Body of pancreas (tissue), 4 donors: ENCODE measurements around the gene ACER2.

Source experiments
- CTCF ChIP-seq, 7 experiments: fragments of 450-650 bp in 4 of 7; fragments of 200-600 bp in 3 of 7; sonication (generic) in 3 of 7; IDR thresholded peaks; one replicate each; pipeline ENCODE4 v1.5.1; 2016 to 2019; ENCODE audit warnings: antibody characterized with exemption in 7 of 7
- POLR2A ChIP-seq, 3 donors: fragments of 450-650 bp; IDR thresholded peaks; one replicate each; pipeline ENCODE4 v1.6.1; 2016; ENCODE audit warnings: antibody characterized with exemption in 3 of 3, mild to moderate bottlenecking in 2 of 3

DNA sequence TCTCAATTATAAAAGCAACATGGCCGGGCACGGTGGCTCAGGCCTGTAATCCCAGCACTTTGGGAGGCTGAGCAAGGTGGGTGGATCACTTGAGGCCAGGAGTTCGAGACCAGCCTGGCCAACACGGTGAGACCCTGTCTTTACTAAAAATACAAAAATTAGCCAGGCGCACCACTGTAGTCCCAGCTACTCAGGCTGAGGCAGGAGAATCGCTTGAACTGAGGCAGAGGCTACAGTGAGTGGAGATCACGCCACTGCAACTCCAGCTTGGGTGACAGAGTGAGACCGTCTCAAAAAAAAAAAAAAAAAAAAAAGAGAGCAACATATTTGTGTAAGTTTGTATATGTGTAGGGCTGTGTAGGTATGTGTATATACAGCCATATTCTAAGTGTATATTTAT lies 36.2 kb upstream of the ACER2 start:
- TF ChIP-seq CTCF (IDR thresholded peaks at IDR 0.05) (no peak), POLR2A (IDR thresholded peaks at IDR 0.05) (no peak)
